Thymus (tissue), 11 donors: ENCODE data around the gene UST. TPM values are rescaled to one million over a fixed set of nuclear protein-coding genes. Genes with fewer than 3 reads are reported as not detected.
"Not testable (repeated sequence)": the region's sequence is repeated elsewhere in the genome, so short reads cannot be mapped to it uniquely, and the experiment has no call there.

Source experiments
- DNase-seq, 9 donors: peaks; one replicate each; pipeline ENCODE4 v3.0.0-alpha.2; 2013; ENCODE audit warnings: low spot score in 9 of 9, low read depth in 6 of 9, missing footprints in 1 of 9
- H3K27ac ChIP-seq, 2 donors: one replicate each; pipeline ENCODE4 v1.5.1; 2013; ENCODE audit warnings: control low read depth in 1 of 2, low read depth in 1 of 2, low read length in 1 of 2, mild to moderate bottlenecking in 1 of 2, moderate library complexity in 1 of 2
- H3K27me3 ChIP-seq, 2 donors: one replicate each; pipeline ENCODE4 v1.5.1; 2013; ENCODE audit warnings: low read length in 1 of 2; ENCODE audit not compliant: control insufficient read depth in 2 of 2, insufficient read depth in 1 of 2
- H3K36me3 ChIP-seq, 2 donors: one replicate each; pipeline ENCODE4 v1.5.1; 2013; ENCODE audit warnings: low read length in 1 of 2, mild to moderate bottlenecking in 1 of 2, moderate library complexity in 1 of 2; ENCODE audit not compliant: control insufficient read depth in 2 of 2, insufficient read depth in 2 of 2
- H3K4me1 ChIP-seq, 2 donors: one replicate each; pipeline ENCODE4 v1.5.1; 2013; ENCODE audit warnings: low read length in 2 of 2; ENCODE audit not compliant: control insufficient read depth in 2 of 2, insufficient read depth in 2 of 2
- H3K4me3 ChIP-seq, 2 donors: one replicate each; pipeline ENCODE4 v1.5.1; 2013; ENCODE audit warnings: low read length in 2 of 2, control low read depth in 1 of 2, mild to moderate bottlenecking in 1 of 2
- H3K9me3 ChIP-seq, 2 donors: one replicate each; pipeline ENCODE4 v1.5.1; 2013; ENCODE audit warnings: low read length in 1 of 2, mild to moderate bottlenecking in 1 of 2; ENCODE audit not compliant: control insufficient read depth in 2 of 2, insufficient read depth in 1 of 2
- WGBS: extraction: QIAGEN DNeasy Blood & Tissue Kit; methylation state at CpG from one replicate; pipeline ENCODE4 v1.1.7; 2013; 5-methylcytosine and 5-hydroxymethylcytosine counted together
- polyA plus RNA-seq: library from polyadenylated mRNA; stranded (reverse); fragments of 200-250 nt; gene quantifications from one replicate; pipeline ENCODE4 v1.2.3, GENCODE V29; 2013
- total RNA-seq: library from RNA; stranded (reverse); fragments of 120-200 nt; gene quantifications from one replicate; pipeline ENCODE4 v1.2.4, GENCODE V29; 2013
- donor health status: healthy.

Gene UST
- total and polyA plus RNA-seq, 2 donors, result 6.3 to 8.0 TPM

DNA sequence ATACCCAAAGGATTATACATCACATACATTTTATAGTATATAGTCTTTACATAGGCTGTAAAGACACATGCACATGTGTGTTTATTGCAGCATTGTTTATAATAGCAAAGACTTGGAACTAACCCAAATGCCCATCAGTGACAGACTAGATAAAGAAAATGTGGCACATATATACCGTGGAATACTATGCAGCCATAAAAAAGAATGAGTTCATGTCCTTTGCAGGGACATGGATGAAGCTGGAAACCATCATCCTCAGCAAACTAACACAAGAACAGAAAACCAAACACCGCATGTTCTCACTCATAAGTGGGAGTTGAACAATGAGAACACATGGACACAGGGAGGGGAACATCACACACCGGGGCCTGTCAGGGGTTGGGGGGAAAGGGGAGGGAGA is 231.5 kb downstream of the UST start:
- H3K27ac ChIP-seq, H3K36me3 ChIP-seq, H3K4me3 ChIP-seq, H3K9me3 ChIP-seq, H3K4me1 ChIP-seq, DNase-seq, H3K27me3 ChIP-seq: not testable (repeated sequence)
- 97% methylated on average over 2 of the region's 3 CpGs for WGBS

DNA sequence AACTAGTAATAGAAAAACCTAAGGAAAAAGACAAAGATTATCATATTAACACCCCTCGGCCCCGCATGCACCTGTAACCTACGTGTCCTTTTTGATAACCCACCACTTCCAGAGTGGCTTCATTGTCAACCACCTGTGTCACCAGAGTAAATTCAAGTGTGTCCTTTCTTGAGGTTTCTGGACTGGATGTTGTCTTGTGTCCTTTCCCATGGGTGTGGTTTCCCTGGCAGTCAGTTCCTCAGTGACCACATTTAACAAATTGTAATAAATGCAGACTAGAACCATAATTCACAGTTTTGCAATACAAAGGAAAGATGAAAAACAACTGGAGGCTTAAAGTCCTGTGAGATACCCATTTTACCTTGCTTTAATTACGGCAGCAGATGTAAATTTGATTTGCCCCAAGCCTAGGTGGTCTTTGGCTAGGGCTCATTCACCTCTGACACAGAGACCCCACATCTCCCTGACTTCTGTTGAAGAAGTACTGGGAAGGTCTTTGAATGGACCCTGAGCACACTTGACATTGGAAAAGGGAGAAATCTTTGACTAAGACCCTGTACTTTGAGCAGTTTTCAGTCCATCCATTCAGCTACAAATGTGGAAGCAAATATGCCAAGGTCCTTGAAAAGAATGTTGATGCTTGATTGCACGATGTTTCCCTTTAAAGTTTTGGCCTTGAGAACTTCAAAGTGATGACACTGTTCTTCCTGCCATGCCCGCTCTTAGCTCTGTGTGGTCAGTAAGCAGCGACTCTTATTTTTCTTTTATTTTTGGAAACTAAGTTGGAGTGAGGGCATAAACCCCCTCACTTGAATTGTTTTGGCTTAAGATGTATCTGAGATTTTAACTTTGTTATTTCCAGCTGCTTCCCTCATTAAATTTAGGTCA is 232.4 kb downstream of the UST start:
- WGBS, result 74% methylated on average over 7 of the region's 7 CpGs
- no peak for DNase-seq
- no peak overlapping the region for H3K27ac ChIP-seq
- no peaks in the 10 kb centered on the region for H3K9me3 ChIP-seq
- no peaks in the 10 kb centered on the region for H3K36me3 ChIP-seq
- H3K4me1 ChIP-seq, result no peaks in the 10 kb centered on the region
- H3K4me3 ChIP-seq, result no peak overlapping the region
- no peaks in the 10 kb centered on the region for H3K27me3 ChIP-seq

DNA sequence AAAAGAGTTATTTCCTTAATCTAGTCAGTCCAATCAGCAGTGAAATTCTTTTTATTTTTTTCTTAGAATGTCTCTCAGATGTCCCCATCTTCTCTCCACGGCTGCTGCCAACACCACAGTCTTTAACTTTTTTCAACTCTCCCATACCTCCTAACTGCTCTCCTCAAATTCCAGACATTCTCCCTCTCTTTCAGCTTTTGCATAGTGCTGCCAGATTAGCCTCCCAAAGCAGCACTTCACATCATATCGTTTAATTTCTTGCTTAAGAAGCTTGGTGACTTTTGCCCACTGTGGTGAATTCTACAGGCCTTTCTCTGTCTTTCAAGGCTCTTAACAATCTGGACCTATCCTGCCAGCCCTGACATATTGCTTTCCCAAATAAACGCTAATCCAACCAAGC is 233.4 kb downstream of the UST start:
- Histone ChIP-seq H3K36me3 (no peaks in the 10 kb centered on the region), H3K9me3 (no peaks in the 10 kb centered on the region), H3K27me3 (no peaks in the 10 kb centered on the region), H3K27ac (no peak overlapping the region), H3K4me1 (no peaks in the 10 kb centered on the region), H3K4me3 (no peak overlapping the region)
- no peak for DNase-seq
- 98% methylated on average over 3 of the region's 3 CpGs for WGBS

DNA sequence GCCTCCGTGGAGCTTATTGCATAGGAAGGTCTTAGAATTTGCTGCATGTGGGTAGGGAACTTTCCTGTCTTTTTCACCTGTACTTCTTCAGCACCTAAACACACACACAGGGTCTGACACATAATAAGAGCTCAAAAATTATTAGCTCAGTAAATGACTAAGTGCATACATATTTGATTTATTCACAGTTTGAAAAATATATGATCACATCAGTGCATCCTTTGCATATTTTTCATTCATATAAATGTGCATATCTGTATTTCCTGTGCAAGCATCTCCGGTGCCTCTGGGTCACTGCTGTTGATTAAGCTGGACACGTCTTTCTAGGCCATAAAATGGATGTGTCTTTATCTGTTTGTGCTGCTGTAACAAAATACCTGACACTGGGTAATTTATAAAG is 234.7 kb downstream of the UST start:
- Histone ChIP-seq H3K27ac (no peak overlapping the region), H3K9me3 (no peaks in the 10 kb centered on the region), H3K4me1 (no peaks in the 10 kb centered on the region), H3K36me3 (no peaks in the 10 kb centered on the region), H3K27me3 (no peaks in the 10 kb centered on the region), H3K4me3 (no peak overlapping the region)
- DNase-seq, result no peak
- 96% methylated on average over 3 of the region's 3 CpGs for WGBS

DNA sequence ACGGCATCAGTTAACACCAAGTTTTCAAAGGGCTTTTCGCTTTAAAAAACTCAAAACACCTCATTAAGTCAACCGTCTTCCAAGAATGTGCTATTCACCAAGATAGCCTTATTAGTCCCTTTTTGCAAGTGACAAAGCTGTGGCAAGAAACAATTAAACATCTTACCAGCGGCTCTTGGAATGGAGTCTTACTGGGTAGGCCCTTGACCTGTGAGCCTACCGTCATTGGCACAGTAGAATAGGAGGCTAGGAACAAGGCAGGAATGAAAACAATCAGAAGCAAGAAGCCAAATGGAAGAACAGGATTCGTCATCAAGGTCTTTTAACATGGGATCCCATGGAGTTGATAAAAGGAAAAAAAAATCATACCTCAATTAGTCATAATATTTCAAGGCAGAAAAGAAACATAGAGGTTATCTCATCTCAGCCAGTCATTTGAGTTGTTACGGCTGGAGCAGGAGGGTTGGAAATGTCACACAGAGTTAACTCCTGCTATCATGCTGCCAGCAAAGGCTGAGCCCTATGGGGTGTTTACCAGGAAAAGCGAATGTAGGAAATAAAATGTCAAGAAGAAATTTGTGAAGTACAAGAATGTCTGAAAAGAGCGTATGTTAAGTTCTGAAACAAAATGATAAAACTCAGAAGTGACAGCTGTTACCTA is 236.4 kb downstream of the UST start:
- H3K36me3 ChIP-seq, result no peaks in the 10 kb centered on the region
- no peak overlapping the region for H3K27ac ChIP-seq
- WGBS, result 98% methylated on average over 9 of the region's 9 CpGs
- no peak overlapping the region for H3K4me3 ChIP-seq
- H3K9me3 ChIP-seq, result no peaks in the 10 kb centered on the region
- no peaks in the 10 kb centered on the region for H3K4me1 ChIP-seq
- no peak for DNase-seq
- no peaks in the 10 kb centered on the region for H3K27me3 ChIP-seq

DNA sequence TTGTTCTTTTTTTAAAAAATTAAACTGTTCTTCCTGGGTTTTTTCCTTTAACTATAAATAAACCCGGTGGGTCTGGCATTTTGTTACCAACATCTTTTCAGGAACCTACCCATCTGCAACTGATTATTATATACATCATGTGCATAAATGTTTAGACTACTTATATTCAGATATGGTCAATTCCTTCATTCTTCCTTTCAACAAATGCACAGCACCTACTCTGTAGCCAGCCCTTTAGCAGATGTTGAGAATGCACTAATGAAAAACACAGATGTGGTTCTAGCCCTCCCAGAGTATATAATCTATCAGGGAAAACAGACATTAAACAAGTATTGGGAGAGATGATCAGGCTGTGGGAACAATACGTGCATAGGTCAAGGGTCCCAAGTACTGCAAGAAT is 237.1 kb downstream of the UST start:
- no peaks in the 10 kb centered on the region for H3K4me1 ChIP-seq
- DNase-seq, result no peak
- no peaks in the 10 kb centered on the region for H3K27me3 ChIP-seq
- no peak overlapping the region for H3K27ac ChIP-seq
- H3K36me3 ChIP-seq, result no peaks in the 10 kb centered on the region
- WGBS, result 96% methylated on average over 2 of the region's 2 CpGs
- H3K9me3 ChIP-seq, result no peaks in the 10 kb centered on the region
- no peak overlapping the region for H3K4me3 ChIP-seq

DNA sequence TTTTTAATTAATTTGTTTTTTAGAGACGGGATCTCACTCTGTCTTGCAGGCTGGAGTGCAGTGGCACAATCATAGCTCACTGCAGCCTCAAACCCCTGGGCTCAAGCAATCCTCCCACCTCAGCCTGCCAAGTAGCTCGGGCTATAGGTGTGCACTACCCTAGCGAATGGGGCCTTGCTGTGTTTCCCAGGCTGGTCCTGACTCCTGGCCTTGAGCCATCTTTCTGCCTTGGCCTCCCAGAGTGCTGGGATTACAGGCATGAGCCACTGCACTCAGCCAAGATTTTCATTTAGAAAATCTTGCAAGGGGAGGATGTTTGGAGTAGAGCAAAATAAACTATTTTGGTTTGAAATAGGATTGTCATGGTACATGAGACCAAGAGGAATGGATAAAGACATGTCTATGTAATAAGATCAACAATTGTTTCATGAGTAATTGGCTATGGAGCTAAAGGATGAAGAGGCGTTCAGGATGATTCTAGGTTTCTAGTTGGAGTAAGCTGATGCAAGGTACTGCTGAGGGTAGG is 237.8 kb downstream of the UST start:
- Histone ChIP-seq H3K4me3 (no peak overlapping the region), H3K36me3 (no peaks in the 10 kb centered on the region), H3K27me3 (no peaks in the 10 kb centered on the region), H3K4me1 (no peaks in the 10 kb centered on the region), H3K27ac (no peak overlapping the region), H3K9me3 (no peaks in the 10 kb centered on the region)
- 96% methylated on average over 4 of the region's 4 CpGs for WGBS
- no peak for DNase-seq

DNA sequence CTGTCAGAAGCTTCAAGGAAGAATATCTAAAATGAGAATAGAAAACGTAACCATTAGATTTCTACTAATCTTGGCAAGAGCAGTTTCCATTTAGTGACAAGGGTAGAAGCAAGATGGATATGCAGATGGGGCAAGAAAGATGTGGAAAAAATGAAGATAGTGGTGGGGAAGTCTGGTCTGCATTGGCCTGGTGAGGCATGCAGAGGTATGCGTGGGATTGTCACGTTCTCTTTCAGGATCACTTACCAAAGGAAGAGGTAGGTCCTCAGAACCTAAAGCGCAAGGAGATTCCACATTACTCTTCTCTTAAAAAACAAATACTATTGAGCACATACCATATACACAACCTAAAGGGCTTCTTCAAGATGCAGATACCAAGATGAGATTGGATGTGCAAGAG is 238.7 kb downstream of the UST start:
- no peaks in the 10 kb centered on the region for H3K27me3 ChIP-seq
- no peak overlapping the region for H3K27ac ChIP-seq
- H3K4me1 ChIP-seq, result no peaks in the 10 kb centered on the region
- WGBS, result 99% methylated on average over 4 of the region's 4 CpGs
- no peak for DNase-seq
- H3K4me3 ChIP-seq, result no peak overlapping the region
- no peaks in the 10 kb centered on the region for H3K36me3 ChIP-seq
- no peaks in the 10 kb centered on the region for H3K9me3 ChIP-seq

DNA sequence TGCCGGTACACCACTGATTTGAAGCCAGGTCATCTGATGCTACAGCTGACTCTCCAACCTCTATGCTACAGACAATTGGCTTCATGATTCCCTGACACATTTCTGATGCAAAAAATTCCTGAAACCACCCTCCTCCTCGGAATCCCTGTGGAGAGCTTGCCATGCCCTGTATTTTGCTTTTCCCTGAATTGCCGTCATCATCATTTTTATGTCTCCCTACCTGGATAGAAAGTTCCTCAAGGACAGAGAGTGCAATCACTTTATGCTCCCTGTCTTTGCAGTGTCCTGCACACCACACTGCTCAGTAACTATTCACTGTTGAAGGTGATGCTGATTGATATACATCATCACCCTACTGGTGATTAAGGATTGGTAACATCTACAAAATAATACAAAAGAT is 239.8 kb downstream of the UST start:
- Histone ChIP-seq H3K27ac (no peak overlapping the region), H3K4me3 (no peak overlapping the region), H3K4me1 (no peaks in the 10 kb centered on the region), H3K9me3 (no peaks in the 10 kb centered on the region), H3K36me3 (no peaks in the 10 kb centered on the region), H3K27me3 (no peaks in the 10 kb centered on the region)
- WGBS, result 97% methylated on average over 3 of the region's 3 CpGs
- no peak for DNase-seq
